Stimulated activated naive CD4-positive, alpha-beta T cell (primary cell): ENCODE measurements around the gene LDB2.

Experiments used
- DNase-seq, 6 experiments: peaks; one replicate each; lab custom pipeline; 2025; lab: John Stamatoyannopoulos, UW

Gene LDB2

DNA sequence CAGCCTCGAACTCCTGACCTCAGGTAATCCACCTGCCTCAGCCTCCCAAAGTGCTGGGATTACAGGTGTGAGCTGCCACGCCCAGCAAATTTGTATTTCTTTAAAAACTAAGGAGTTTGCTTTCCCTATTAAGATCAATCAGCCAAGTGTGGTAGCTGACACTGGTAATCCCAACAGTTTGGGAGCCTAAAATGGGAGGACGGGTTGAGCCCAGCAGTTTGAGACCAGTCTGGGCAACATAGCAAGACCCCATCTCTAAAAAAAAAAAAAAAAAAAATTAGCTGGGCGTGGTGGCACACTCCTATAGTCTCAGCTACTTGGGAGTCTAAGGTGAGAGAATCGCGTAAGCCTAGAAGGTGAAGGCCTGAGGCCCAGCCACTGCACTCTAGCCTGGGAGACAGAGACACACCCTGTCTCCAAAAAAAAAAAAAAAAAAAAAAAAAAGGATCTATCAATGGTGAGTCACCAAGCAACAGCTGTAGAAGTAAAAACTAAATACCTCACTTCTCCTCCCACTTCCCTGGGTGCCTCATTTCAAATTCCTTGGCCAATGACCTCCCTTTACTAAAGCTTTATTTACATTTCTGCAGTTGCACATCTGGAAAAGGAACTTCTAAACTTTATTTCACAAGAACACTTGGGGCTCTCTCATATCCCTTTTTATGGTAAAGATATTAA, 54.5 kb downstream of the LDB2 start:
- DNase-seq: no peak

DNA sequence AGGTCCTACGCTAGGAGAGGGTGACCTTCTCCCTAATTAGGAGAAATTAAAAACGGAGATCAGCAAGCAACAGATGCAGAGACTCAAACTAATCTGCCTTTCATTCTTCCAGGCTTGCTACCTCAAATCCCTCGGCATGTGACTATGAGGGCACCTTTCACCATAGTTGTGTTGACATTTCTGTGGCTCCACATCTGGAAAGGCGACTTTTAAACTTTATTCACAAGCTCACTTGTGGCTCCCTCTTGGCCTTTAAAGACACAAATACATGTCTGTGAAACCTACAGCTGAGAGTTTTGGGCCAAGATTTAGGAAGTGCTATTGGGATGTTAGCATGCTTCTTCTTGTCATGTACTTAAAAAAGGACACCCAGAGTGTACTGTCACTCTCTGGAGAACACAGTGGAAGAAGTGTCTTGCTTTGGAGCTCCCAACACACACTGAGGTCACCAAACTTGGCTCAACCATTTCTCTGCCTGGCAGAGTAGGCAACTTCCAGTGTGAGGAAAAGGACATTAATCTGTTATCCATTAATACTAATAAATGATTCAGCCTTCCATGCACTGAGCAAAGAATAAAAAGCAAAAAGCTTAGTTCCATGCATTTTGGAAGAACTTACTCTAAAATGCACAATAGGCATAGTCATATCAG, 60.1 kb downstream of the LDB2 start:
- no peak for DNase-seq

DNA sequence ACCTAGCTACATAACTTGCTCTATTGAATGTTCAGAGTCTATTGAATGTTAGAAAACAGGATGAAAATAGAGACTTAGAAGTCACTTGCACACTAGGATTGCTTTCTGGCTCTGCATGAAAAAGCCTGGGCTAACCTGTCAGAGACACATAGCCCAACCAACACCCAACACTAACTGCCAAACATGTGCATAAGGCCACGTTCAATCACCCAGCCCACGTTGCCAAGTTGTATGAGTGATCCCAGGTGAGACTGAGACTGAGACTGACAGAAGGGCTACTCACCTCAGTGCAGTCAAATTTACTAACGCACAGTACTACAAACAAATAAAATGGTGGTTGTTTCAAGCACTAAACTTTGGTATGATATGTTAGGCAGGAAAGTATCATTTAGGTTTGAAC, 61.0 kb downstream of the LDB2 start:
- DNase-seq: no peak

DNA sequence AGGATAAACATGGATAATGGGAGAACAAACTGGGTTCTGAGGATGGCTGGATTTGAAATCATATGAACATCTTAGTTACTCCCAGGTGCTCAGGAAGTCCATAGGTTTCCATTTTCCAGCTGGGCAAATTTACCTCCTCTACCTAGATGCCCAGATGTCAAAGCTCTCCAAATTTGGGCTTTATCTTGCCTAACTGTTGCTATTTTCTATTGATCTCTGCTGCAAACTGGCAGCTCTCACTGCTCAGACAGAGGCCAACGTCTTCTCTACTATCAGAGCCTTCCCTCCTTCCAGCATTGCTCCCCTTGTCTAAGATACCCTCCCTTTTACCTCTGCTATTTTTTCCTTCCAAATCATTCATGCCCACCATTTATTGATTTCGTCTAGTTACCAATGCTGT, 62.1 kb downstream of the LDB2 start:
- no peak for DNase-seq

DNA sequence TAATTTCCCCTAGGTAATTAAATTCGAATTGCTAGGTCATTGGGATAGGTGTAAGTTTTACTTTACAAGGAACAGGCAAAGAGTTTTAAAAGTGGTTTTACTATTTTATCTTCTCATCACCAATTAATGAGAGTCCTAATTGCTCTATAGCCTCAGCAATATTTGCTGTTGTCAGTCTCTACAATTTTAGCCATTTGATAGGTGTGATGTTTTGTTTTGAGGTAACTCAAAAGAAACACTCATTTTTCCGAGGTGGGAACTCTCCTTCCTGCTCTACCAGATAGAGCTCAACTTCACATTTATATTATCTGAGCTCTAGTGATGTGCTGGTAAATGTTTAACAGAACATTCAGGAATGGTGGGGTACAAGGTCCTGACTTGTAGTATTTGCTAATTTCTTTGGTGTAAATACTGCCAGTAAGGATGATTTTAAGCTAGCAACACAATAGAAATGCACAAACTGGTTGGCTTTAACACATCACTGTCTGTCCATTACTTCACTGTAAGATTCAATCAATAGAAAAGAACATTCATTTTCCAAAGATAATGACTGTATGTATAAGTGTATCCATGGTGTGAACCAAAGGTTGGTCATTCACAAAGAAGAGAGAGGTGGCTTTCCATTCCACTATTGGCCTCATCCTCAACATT, 62.7 kb downstream of the LDB2 start:
- DNase-seq: no peak

DNA sequence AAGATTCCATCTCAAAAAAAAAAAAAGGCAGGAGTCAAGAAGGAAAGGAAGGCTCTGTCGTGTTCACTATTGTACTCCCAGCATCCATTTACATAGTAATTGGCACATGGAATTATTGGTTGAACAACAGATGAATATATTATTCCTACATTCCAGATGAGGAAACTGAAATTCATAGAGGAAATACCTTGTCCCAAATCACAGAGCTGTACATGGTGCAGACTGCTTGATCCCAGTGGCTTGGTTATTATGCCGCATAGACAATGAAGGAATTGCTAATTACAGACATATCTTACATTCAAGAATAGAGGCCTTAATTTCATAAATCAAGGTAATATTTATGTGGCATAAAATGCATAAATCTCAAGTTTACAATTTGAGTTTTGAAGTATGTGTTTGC, 63.6 kb downstream of the LDB2 start:
- no peak for DNase-seq

DNA sequence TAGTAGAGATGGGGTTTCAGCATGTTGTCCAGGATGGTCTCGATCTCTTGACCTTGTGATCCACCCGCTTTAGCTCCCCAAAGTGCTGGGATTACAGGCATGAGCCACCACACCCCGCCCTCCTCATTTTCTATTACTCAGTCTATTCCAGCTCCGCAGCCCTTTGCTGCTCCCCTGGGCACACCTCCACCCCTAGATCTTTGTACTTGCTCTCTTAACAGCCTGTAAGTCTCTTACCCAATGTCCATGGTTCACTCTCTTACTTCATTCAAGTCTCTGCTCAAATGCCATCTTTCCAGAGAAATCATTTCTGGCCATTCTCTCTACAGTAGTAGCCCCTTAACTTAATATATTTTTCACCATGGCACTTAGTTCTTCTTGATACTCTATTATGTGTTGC, 64.7 kb downstream of the LDB2 start:
- no peak for DNase-seq

DNA sequence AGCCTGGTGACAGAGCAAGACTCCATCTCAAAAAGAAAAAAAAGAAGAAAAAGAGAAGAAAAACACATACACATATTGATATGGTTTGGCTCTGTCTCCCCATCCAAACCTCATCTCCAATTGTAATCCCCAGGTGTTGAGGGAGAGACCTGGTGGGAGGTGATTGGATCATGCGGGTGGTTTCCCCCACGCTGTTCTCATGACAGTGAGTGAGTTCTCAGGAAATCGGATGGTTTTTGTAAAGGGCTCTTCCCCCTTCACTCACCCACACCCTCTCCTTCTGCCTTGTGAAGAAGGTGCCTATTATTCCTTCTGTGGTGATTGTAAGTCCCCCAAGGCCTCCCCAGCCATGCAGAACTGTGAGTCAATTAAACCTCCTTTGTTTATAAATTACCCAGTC, 68.4 kb downstream of the LDB2 start:
- no peak for DNase-seq

DNA sequence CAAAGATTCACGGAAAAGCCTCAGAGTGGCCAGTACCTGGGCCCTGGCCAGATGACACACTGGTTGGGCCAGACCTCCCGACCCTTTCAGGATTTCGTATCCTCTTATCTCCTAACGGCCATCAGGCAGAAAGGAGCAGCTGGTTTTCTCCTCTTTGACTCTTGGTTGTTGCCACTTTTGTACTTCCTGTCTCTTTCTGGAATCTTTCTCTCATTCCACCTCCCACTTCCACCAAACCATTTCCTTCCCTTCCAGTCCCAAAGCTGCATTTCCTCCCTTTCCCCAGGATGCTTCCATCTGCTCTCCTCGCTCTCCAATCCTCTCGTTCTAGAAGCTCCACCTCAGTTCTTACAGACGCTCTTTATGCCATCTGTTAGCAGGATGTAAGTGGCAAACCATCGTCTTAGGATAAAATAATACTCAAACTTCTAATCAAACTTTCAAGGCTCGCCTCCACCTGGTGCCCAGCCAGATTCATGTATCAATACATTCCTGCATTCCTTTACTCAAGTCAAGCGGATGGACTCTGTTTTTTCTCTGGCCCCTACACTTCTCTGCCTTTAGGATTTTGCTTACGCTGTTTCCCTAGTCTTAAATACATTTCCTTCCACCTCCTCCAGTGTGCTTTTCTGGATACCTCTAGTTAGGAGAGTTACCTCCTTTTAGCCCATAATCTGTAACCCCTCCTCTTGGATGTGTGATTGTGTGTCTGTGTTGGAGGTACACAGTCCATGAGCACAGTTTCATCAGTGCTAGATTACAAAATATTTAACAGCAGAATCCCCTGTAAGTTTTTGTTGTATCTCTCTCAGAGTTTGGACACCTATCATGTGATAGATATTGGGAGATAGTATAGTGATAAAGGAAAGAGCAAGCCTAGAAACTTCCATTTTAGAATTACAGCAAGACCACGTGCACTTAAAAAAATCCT, 70.4 kb downstream of the LDB2 start:
- DNase-seq: no peak

DNA sequence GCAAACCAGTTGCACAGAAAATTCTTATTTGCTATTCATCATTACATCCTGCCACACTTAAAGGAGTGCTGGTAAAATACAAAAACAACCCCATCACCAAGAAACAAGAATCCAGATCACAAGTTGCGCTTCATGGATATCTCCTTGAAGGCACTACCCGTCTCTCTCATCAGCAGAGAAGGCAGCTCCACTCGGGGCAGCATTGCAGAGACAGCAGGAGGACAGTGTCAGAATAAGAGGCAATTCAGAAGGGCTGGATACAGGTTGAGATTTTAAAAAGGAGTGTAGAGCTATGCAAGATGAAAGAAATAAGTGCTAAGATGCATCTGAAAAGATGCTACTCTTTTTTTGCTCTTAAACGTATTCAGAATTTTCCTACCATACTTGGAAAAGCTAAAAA, 71.4 kb downstream of the LDB2 start:
- DNase-seq: no peak

DNA sequence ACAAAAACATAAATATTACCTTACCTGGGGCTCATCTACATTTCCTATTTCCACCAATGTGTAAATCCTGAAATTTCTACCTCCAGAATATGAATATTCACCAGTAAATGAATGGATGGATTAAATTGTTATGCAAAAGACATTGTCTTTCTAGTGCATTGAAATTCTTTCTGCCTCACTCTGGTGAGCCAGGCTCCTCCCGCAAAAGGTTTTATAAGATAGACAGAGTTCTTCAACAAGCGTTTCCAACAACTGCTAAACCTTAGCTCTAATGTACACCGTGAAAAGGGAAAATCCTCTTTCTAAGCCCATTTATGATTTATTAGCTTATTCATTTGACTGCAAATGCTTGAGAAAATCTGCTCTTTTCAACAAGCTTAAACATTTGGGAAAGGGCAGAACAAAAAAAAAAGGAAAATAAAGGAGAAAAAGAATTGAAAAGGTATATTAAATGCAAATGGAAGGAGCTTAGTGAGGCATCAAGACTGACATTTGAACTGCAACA, 72.0 kb downstream of the LDB2 start:
- DNase-seq: no peak

DNA sequence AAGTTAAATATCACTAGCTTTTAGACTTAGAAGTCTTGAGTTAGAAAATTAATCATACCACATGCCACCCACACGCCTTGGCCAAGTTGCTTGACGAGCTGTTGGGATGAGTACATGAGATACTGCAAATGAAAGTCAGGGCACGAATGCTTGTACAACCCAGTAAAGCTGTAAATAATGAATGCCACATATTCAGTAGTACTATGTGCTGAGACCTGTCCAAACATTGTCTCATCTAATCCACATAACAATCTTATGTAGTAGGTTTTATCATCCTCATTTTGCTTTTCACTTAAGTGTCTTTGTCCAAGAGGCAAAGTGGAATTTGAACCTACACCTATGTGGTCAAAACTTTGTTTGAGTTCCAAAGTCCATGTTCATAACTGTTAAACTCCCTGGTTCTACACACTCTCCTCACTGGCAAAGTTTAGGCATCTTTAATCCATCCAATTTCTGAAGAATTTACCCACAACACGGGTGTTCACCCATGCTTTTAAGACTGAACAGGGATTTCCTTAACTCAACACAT, 74.1 kb downstream of the LDB2 start:
- no peak for DNase-seq

DNA sequence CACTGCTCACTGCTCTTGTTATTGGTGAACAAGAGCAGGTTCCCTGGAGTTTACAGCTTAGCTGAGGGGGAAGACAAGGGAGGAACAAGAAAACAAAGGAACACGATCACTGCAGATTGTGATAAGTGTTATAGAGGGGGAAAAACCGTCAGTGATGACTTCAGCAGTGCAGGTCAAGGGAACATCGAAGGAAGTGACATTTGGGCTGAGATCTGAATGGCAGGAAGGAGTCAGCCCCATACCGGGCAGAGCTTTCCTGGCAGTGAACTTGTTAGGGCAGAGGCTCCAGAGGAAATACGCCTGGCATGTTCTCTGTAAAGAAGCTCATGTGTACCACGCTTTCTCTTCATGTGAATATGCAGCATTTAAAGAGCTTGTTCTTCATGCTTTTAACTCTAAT, 78.1 kb downstream of the LDB2 start:
- DNase-seq: no peak

DNA sequence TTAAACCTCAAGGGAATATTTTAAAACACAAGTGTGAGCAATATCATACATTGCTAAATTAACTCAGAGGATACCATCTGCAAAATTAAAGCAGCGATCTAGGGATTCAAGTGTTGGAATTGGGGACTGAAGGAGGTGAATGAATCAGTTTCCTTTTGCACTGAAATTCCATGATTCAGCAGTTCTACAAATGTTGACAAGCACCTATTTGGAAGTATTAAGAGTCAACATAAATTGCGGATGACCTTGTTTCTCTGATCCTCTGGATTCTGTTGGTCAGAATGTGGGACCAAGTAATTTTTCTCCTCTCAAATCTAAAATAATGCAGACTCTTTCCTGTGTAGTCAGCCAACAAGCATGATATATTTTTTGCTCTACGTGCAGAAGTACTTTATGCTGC, 78.8 kb downstream of the LDB2 start:
- DNase-seq: no peak

DNA sequence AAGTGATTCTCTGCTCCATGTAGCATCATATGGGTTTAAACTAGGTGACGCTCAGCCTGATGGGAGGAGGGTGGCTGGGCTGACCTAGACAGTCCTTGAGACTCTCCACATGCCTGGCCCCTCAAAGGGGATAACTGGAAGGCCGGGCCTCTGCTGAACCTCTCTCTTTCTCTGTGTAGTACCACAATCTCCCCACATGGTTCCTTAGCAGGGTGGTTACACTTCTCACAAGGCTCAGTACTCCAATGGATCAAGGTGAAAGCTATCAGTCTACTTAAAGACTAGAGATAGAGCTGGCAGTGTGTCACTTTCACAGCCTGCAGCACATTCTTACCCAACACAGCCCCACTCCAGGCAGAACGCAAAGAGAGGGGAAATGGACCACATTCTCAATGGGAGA, 80.4 kb downstream of the LDB2 start:
- DNase-seq: no peak

DNA sequence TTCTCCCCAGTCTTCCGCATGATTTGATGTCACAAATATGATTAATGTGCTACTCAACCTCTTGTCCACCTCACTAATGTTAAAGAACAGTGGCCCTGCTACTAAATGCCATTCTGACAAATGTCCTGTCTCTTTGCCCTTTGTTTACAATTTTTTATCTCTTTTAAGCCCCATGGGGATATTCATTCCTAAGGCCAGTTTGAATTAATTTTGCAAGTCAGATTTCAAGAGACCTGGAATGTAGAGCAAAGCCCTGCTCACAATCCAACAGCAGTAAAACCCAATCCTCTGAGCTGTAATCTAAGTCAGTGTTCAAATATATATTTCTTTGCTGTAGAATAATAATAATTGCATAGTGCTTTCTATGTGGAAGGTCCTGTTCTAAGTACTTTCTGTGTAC, 81.2 kb downstream of the LDB2 start:
- no peak for DNase-seq

DNA sequence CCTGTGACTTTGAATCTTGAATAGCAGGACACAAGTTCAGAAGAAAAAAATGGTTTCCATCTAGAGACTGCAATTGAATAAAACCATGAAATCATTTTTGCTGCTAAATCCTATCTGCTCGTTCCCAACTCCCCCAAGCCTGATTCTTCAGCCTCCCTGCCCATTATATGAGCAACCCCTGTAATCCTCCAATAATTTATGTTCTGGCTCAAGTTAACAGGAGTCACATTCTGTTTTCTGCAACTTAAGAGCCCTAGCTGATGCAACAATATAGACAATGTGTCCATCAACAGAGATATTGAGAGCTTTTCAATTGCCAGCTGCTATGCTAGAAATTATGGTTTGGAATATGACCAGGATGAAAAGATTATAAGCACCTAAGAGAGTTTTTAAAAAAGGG, 84.1 kb downstream of the LDB2 start:
- no peak for DNase-seq

DNA sequence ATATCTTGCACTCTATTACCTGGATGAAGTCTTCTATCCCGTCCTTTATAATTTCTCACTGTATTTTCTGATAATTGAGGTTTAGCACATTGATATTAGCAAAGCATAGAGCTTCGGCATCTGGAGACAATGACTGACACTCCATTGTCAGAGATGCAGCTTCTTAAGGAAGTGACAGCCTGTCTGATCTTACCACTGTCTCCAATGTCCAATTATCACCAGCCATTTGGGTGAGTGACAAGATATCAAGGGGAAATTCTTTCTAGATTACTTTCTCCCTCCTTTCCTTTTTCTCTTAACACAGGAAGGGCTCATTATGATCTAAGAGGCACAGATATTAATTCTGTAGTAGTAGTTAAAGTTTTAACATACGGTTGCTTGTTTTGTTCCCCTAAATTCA, 86.4 kb downstream of the LDB2 start:
- no peak for DNase-seq

DNA sequence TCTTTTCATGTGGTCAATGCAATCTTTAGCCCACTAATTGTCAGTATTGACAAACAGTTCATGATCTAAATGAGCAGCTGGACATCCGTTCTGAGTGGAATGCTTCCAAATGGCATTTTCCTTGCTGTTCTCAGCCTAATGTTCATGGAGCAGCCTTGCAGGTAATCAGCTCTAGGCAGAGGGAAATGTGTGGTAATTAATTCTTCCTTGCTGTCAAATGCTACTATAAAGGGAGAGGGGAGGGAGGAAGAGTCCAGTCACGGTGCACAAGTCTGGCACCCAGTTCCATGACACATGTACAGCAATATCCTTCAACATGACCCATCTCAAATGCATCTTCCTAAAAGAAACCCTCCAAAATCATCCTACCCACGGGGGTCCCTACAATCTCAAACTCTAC, 88.5 kb downstream of the LDB2 start:
- DNase-seq: no peak

DNA sequence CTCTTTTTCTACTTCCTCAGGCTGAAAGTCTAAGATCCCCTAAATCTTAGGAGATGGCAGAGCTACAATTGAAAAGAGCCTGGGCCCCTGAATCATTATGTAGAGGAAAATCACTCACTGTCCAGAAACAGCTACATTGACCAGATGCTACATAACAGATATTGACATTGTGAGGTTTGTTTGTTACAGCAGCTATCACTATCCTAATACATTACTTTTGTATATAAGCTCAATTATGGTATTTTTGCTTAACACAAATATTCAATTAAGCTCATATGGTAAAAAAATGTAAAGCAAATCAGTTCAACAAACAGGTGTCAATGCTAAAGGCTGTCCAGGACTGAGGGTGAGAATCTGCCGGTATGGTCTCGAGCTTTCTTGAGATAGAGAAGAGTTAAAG, 89.4 kb downstream of the LDB2 start:
- DNase-seq: no peak

DNA sequence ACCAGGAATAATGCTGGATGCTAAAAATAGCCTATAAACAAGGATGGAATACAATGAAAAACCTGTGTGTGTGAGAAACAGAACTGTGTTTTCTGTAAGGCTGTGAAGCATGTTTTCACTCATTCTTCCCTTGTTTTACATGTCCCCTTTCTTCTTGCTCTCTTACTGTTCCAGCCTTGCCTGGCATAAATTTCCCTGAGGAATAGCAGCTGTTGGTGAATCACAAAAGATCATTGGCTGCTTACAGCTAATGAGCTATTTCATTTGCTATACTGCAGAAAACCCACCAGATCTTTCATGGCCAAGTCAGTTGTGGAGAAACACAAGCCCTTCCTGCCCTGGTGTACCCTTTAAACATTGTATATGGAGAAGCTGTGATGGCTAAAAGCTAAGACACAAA, 91.1 kb downstream of the LDB2 start:
- DNase-seq: no peak

DNA sequence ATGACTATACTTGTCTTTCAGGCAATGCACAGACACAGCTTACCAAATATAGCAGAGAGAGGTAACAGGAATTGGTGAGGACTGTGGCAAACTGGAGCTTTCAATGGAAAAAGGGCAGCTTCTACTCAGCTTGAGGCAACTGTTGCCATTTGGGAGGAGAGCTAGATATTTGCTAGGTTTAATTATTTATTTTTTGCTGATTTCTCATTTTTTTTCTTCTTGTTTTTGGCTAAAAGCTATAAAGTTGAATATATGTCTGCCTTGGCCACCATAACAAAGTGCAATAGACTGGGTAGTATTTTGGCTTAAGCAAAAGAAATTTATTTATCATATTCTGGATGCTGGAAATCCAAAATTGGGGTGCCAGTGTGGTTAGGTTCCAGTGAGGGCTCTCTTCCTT, 93.9 kb downstream of the LDB2 start:
- DNase-seq: no peak
